Subcutaneous abdominal adipose tissue (tissue), 5 donors: ENCODE measurements around the gene PLCB3.

Experiments
- H3K27ac ChIP-seq: one replicate; pipeline ENCODE4 v1.7.0; 2013; ENCODE audit warnings: low read depth, mild to moderate bottlenecking, inconsistent platforms, low read length, moderate library complexity
- H3K27me3 ChIP-seq, 5 donors: one replicate each; pipeline ENCODE4 v1.7.0; 2013; ENCODE audit warnings: low read length in 5 of 5, inconsistent platforms in 1 of 5; ENCODE audit not compliant: control insufficient read depth in 5 of 5, insufficient read depth in 4 of 5
- H3K36me3 ChIP-seq, 5 donors: one replicate each; pipeline ENCODE4 v1.7.0; 2013; ENCODE audit warnings: low read length in 5 of 5; ENCODE audit not compliant: control insufficient read depth in 5 of 5, insufficient read depth in 5 of 5
- H3K4me1 ChIP-seq, 5 donors: one replicate each; pipeline ENCODE4 v1.7.0; 2013; ENCODE audit warnings: low read length in 5 of 5, mild to moderate bottlenecking in 3 of 5, moderate library complexity in 1 of 5; ENCODE audit not compliant: control insufficient read depth in 5 of 5, insufficient read depth in 5 of 5
- H3K4me3 ChIP-seq, 5 donors: one replicate each; pipeline ENCODE4 v1.7.0; 2013; ENCODE audit warnings: low read length in 5 of 5, low read depth in 1 of 5
- H3K9ac ChIP-seq, 5 donors: one replicate each; pipeline ENCODE4 v1.7.0; 2013; ENCODE audit warnings: low read length in 5 of 5, mild to moderate bottlenecking in 4 of 5, moderate library complexity in 3 of 5
- H3K9me3 ChIP-seq, 5 donors: one replicate each; pipeline ENCODE4 v1.7.0; 2013; ENCODE audit warnings: low read length in 5 of 5; ENCODE audit not compliant: control insufficient read depth in 5 of 5
- donor health status: healthy.
- donor health status: healthy.
- donor health status: healthy.
- donor health status: healthy.
- donor health status: healthy.

The PLCB3 gene

DNA sequence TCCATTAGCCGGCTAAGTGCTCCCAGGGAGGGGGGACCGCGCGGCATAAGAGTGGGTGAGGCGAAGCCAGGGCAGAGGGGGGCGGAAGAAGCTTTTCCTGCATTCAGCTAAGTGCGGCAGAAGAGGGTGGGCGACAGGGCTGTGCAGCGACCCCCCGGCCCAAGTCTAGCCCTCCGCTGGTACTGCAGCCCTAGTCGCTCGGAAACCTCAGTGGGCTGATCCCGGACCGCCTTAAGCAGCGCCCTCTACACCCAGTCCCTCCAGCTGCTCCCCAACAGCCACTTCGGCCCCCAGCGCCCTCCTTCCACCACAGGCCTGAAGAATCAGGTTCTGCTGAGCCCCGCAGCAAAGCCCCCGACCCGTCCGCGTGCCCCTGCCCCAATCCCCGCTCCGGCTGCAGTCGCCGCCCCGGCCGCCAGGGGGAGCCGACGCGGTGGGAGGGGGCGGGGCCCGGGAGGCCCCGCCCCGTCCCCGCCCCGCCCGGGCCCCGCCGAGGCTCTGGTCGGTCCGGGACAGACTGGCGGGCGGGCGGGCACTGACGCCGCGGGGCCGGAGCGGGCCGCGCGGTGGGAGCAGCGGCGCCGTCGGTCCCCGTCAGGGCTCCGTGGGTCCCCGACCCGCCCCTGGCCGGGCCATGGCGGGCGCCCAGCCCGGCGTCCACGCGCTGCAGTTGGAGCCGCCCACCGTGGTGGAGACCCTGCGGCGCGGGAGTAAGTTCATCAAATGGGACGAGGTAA lies at the start of gene PLCB3:
PLCB3 (plus strand) TSS at position 515 of the 737 bp plus-strand sequence; CDS start at position 635, 120 bp downstream.
- H3K27ac ChIP-seq = peak within 1 kb of the TSS; percentile 50
- no peaks in the 10 kb centered on the region for H3K27me3 ChIP-seq
- H3K4me1 ChIP-seq = peaks cover 2 to 48% (median 44%) of the 10 kb centered on the region in 5 donors
- H3K9ac ChIP-seq = peak within 1 kb of the TSS in 4 of 5 donors; percentile 82 to 89 (median 84)
- peak within 1 kb of the TSS; percentile 73 to 80 (median 78) for H3K4me3 ChIP-seq
- H3K9me3 ChIP-seq = no peaks in the 10 kb centered on the region
- H3K36me3 ChIP-seq = peaks cover 0 to 21% (median 20%) of the 10 kb centered on the region in 5 donors

DNA sequence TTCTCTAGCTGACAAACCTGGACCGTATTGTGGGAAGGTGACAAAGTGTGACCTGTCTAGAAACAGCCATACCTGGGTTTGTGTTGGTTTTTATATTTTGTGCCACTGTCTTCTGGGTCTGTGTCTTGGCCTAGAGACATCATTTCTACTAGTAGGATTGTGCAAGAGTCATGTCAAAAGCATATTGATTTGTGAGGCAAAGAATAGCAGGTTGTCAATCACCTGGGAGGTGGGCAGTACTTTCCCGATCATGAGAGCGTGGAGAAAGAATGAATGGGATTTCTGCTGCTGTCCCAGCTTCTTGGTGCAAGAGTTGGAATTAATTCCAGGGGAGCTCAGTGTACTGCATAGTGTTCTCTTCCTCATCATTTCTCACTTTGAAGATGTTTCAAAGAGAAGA lies 49.8 kb upstream of the PLCB3 start:
- Histone ChIP-seq H3K4me3 (no peak overlapping the region), H3K9me3 (no peaks in the 10 kb centered on the region), H3K36me3 (peaks cover 10 to 80% (median 67%) of the 10 kb centered on the region in 5 donors), H3K9ac (no peak overlapping the region), H3K27me3 (no peaks in the 10 kb centered on the region), H3K27ac (no peak overlapping the region), H3K4me1 (peaks cover 0 to 19% (median 16%) of the 10 kb centered on the region in 5 donors)

DNA sequence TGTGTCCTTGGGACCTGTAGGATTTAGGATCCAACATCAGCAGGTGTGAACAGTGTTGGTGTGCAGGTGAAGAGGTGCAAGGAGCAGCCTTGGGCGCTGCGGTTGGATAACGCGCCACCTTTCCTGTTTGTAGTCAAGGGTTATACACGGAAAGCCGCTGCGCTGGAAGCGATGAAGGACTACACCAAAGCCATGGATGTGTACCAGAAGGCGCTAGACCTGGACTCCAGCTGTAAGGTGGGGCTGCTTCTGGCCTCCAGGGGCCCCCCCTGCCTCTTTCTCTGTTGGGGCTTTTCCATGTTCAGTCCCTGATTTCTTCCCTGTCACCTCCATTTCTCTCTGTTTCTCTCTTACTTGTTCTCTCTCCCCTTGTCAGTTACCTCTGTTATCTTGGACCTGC lies 48.3 kb upstream of the PLCB3 start:
- H3K36me3 ChIP-seq = peaks cover 4 to 65% (median 53%) of the 10 kb centered on the region in 5 donors
- no peaks in the 10 kb centered on the region for H3K27me3 ChIP-seq
- H3K4me3 ChIP-seq = no peak overlapping the region
- no peak overlapping the region for H3K9ac ChIP-seq
- no peaks in the 10 kb centered on the region for H3K9me3 ChIP-seq
- no peak overlapping the region for H3K27ac ChIP-seq
- peaks cover 0 to 33% (median 26%) of the 10 kb centered on the region in 5 donors for H3K4me1 ChIP-seq

DNA sequence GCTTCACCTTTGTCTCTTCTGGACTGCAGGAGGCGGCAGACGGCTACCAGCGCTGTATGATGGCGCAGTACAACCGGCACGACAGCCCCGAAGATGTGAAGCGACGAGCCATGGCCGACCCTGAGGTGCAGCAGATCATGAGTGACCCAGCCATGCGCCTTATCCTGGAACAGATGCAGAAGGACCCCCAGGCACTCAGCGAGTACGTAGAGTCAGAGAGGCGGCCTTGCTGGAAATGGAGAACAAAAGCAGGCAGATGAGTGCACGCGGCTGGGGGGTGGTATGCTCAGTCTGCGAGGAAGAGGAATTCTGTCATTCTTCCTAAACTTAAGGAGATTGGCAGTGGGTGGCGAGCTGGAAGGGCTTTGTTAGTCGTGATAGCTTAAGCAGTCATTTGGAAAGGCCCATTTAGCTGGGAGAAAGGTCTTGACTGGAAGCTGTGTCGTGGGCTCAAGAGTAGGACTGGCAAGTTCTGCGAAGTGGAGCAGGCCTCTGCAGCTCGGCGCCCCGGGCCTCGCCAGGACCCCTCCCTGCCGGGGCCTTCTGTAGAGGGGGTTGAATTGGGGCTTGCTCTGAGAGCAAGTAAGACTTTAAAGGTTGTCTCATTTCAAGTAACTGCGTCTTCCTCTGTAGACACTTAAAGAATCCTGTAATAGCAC lies 47.8 kb upstream of the PLCB3 start:
- no peak overlapping the region for H3K9ac ChIP-seq
- H3K36me3 ChIP-seq = peaks cover 3 to 60% (median 48%) of the 10 kb centered on the region in 5 donors
- H3K4me3 ChIP-seq = no peak overlapping the region
- H3K4me1 ChIP-seq = peaks cover 0 to 39% (median 31%) of the 10 kb centered on the region in 5 donors
- no peak overlapping the region for H3K27ac ChIP-seq
- no peaks in the 10 kb centered on the region for H3K9me3 ChIP-seq
- H3K27me3 ChIP-seq = no peaks in the 10 kb centered on the region

DNA sequence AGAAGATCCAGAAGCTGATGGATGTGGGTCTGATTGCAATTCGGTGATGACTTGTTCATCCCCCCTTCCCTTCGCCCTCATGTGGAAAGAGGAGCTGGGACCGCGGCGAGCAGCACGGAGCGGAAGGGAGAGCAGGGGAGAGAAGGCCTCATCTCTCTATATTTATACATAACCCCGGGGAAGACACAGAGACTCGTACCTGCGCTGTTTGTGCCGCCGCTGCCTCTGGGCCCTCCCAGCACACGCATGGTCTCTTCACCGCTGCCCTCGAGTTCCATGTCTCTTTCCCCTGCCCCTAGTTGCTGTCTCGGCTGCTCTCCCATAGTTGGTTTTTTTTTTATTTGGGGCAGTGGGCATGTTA lies 47.3 kb upstream of the PLCB3 start:
- Histone ChIP-seq H3K27me3 (no peaks in the 10 kb centered on the region), H3K4me3 (no peak overlapping the region), H3K27ac (no peak overlapping the region), H3K9ac (no peak overlapping the region), H3K9me3 (no peaks in the 10 kb centered on the region), H3K36me3 (peaks cover 3 to 56% (median 46%) of the 10 kb centered on the region in 5 donors), H3K4me1 (peaks cover 0 to 44% (median 32%) of the 10 kb centered on the region in 5 donors)

DNA sequence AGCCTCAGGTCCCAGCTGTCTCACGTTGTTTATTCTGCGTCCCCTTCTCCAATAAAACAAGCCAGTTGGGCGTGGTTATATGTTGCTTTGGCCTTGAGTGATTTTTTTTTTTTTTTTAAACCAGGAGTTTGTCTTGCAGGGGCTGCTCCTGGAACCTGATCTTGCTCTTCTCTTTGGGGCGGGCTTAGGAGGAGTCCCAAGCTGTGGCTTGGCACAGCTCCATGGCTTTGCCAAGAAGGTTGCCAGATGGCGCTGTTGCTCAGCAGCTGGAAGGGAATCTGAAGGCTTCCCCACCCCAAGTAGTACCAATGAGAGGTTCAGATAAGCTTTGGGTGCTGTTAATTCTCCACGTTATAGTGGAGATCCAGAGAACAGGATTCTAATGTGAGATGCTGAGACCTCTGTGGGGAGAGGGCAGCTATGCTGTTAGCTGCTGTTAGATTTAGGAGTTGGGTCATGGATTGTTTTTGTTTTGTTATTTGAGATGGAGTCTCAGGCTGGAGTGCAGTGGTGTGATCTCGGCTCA lies 46.8 kb upstream of the PLCB3 start:
- H3K27me3 ChIP-seq = no peaks in the 10 kb centered on the region
- H3K36me3 ChIP-seq = peaks cover 3 to 55% (median 45%) of the 10 kb centered on the region in 5 donors
- H3K4me1 ChIP-seq = peaks cover 0 to 47% (median 32%) of the 10 kb centered on the region in 5 donors
- H3K9me3 ChIP-seq = no peaks in the 10 kb centered on the region
- no peak overlapping the region for H3K4me3 ChIP-seq
- H3K27ac ChIP-seq = no peak overlapping the region
- H3K9ac ChIP-seq = no peak overlapping the region

DNA sequence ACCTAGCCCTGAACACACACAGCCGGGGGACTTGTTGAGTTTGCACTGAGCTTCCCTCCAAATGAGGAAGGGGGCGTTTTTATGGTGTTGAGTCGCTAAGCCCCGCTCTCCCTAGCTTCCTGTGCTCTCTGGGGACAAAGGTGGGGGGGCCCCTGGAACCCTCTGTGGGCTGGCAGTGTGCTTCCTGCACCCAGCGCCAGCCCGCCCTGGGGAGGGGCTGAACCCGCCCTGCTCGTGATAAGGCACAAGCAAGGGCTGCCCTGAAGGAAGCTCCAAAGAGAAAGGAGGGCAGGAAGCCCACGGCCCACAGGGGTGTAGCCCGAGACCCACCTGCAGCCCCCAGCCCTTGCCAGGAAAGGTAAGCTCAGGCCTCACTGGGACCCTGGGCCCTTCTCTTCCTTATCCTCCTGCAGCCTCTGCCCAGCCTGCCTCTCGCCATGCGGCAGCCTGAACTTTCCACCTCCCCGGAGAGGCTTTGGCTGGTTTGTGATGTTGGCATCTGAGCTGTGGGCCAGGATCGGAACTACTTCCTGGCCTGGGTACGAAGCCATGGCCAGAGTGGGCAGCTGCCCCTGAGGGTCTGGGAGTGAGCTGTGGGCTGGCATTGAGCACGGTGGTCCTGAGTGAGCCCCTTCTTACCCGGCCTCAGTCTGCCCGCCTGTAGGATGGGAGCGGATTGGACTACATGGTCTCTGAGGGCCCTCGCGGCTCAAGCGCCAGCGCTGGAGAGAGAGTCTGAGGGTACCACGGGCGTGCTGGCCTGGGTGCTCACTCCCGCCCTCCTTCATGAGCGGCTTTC lies 44.7 kb upstream of the PLCB3 start, which contains the start of gene FERMT3:
FERMT3 (plus strand) TSS at position 265 of the 799 bp plus-strand sequence. CDS start 644 bp downstream, outside the sequence.
- Histone ChIP-seq H3K9ac (peak within 1 kb of the TSS in 4 of 5 donors; percentile 72 to 85 (median 79)), H3K27me3 (no peaks in the 10 kb centered on the region), H3K9me3 (no peaks in the 10 kb centered on the region), H3K4me1 (peaks cover 0 to 47% (median 32%) of the 10 kb centered on the region in 5 donors), H3K27ac (peak within 1 kb of the TSS; percentile 75), H3K36me3 (peaks cover 2 to 47% (median 31%) of the 10 kb centered on the region in 5 donors), H3K4me3 (peak within 1 kb of the TSS; percentile 59 to 67 (median 63))

DNA sequence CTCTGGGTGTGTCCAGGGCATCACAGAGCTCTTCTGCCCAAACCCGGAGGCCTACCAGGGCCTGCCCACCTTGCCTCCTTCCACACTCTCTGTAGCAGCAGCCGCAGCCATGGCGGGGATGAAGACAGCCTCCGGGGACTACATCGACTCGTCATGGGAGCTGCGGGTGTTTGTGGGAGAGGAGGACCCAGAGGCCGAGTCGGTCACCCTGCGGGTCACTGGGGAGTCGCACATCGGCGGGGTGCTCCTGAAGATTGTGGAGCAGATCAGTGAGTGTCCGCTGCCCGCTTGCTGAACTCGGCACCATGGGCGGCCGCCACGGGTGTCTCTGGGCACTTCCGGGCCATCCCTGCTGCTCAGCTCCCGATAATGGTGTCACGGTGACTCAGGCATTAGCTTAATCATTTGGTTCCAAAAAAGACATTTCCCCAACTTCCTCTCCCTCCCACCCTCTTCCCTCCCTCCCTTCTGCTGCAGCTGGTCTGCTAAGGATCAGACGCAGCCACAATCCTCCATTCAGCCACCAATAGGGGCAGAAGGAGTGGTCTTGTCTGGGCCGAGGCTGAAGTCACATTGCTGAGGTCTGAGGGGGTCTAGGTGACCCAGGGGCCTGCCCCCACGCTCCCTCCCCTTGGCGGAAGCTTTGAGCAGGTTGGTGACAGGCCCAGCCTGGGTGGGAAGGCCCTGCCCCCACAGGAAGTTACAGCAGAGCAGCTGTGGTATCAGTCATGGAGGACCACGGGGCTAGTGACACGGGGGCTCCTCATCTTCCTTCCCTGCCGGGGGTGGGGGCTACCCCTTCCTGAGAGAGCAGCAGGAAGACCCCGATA lies 43.9 kb upstream of the PLCB3 start:
- peaks cover 0 to 48% (median 30%) of the 10 kb centered on the region in 5 donors for H3K36me3 ChIP-seq
- H3K27ac ChIP-seq = peak overlapping the region; percentile 75
- H3K4me1 ChIP-seq = peaks cover 0 to 47% (median 32%) of the 10 kb centered on the region in 5 donors
- no peaks in the 10 kb centered on the region for H3K27me3 ChIP-seq
- H3K9me3 ChIP-seq = no peaks in the 10 kb centered on the region
- H3K4me3 ChIP-seq = peak overlapping the region; percentile 59 to 67 (median 63)
- peak overlapping the region in 4 of 5 donors; percentile 72 to 85 (median 79) for H3K9ac ChIP-seq
